Measurements from ENCODE around the gene WFDC1. TPM values are rescaled to one million over a fixed set of nuclear protein-coding genes. Genes with fewer than 3 reads are reported as not detected.

WFDC1 gene
- total and polyA plus RNA-seq, 4 donors = 6.5 to 14.8 (median 11.4) TPM

DNA sequence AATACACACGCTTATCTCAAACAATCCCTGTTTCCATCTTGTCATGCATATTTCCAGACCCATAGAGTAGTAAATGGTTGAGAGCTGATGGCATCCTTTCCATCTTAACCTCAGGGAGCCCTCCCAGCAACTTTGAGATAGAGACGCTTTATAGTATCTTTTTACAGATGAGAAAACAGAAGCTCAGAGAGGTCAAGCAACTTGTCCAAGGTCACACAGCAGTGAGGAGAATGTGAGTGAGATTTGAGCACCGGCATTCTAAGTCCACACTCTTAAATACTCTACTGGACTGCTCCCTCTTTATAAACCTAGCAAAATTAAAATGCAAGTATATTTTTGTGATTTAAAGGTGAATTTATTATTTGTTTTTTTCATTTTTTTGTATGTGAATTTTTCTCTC, 35.0 kb upstream of the WFDC1 start:
- H3K9ac ChIP-seq (ENCODE audit: insufficient read depth in 1 of 2, low read length in 2 of 2) = no peak overlapping the region
- TF ChIP-seq CTCF (IDR thresholded peaks at IDR 0.05; ENCODE audit: control extremely low read depth, extremely low read depth) = no peak
- H3K9me3 ChIP-seq (ENCODE audit: control insufficient read depth in 4 of 4, insufficient read depth in 3 of 4, low read length in 3 of 4) = peaks cover 0 to 9% (median 3%) of the 10 kb centered on the region in 4 donors
- H3K36me3 ChIP-seq (ENCODE audit: control insufficient read depth in 4 of 4, insufficient read depth in 4 of 4, low read length in 4 of 4) = no peaks in the 10 kb centered on the region
- H3K27ac ChIP-seq (ENCODE audit: low read depth in 1 of 2, low read length in 1 of 2) = no peak overlapping the region
- no peak overlapping the region for H3K4me3 ChIP-seq
- ATAC-seq (ENCODE audit: insufficient read depth, low FRiP score) (no peak), DNase-seq (no peak)
- WGBS, 2 donors = 92% methylated on average over 3 of the region's 3 CpGs
- H3K4me1 ChIP-seq (ENCODE audit: control insufficient read depth in 5 of 5, insufficient read depth in 5 of 5, low read length in 5 of 5) = no peaks in the 10 kb centered on the region
- H3K27me3 ChIP-seq (ENCODE audit: control insufficient read depth in 3 of 3, insufficient read depth in 3 of 3, low read length in 2 of 3) = peaks cover 0 to 2% (median 0%) of the 10 kb centered on the region in 3 donors

DNA sequence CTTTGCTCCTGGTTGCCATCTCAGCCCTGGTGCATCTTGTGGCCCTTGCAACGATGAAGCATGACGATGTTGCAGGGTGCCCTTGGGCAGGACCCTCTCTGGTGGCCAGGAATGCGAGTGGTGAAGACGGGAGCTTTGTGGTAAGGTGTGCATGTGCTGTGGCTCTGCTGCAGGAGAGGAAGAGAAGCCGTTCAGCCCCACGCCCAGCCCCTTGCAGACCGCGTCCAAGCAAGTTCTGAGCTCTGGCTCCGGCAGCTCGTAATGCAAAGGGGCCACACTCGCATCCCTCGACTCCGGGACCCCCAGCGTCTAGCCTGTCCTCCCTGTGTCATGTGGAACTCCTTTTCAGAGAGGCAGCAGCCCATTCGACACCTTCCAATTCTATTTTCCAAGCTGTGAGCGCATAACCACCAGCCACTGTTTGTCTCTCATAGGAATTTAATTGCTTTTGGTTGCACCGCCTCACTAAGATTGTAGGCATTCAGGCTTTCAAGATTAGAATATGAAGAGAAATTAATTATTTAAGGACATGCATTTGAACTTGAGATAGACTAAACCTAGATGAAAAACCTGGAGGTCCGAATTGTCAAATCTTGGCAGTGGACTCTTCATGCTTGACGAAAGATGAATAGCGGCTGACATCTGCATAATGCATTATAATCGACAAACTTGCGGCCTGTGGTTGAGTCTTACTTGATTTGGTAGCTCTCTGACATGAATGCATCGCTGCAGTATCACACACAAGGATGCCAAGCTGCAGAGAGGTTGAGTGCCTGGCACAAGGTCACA, 33.7 kb upstream of the WFDC1 start:
- no peak overlapping the region for H3K9ac ChIP-seq (ENCODE audit: insufficient read depth in 1 of 2, low read length in 2 of 2)
- no peak for ATAC-seq (ENCODE audit: insufficient read depth, low FRiP score)
- no peak overlapping the region for H3K27ac ChIP-seq (ENCODE audit: low read depth in 1 of 2, low read length in 1 of 2)
- WGBS, 2 donors = 83 to 88% methylated on average over 23 of the region's 23 CpGs
- H3K36me3 ChIP-seq (ENCODE audit: control insufficient read depth in 4 of 4, insufficient read depth in 4 of 4, low read length in 4 of 4) = no peaks in the 10 kb centered on the region
- H3K4me3 ChIP-seq = no peak overlapping the region
- DNase-seq = no peak
- H3K27me3 ChIP-seq (ENCODE audit: control insufficient read depth in 3 of 3, insufficient read depth in 3 of 3, low read length in 2 of 3) = peaks cover 0 to 2% (median 0%) of the 10 kb centered on the region in 3 donors
- H3K9me3 ChIP-seq (ENCODE audit: control insufficient read depth in 4 of 4, insufficient read depth in 3 of 4, low read length in 3 of 4) = peaks cover 0 to 5% (median 1%) of the 10 kb centered on the region in 4 donors
- H3K4me1 ChIP-seq (ENCODE audit: control insufficient read depth in 5 of 5, insufficient read depth in 5 of 5, low read length in 5 of 5) = no peaks in the 10 kb centered on the region
- no peak for TF ChIP-seq CTCF (IDR thresholded peaks at IDR 0.05; ENCODE audit: control extremely low read depth, extremely low read depth)

- Histone ChIP-seq H3K36me3 (ENCODE audit: control insufficient read depth in 4 of 4, insufficient read depth in 4 of 4, low read length in 4 of 4) (no peaks in the 10 kb centered on the region), H3K27me3 (ENCODE audit: control insufficient read depth in 3 of 3, insufficient read depth in 3 of 3, low read length in 2 of 3) (peaks cover 0 to under 1% (median 0%) of the 10 kb centered on the region in 3 donors), H3K9ac (ENCODE audit: insufficient read depth in 1 of 2, low read length in 2 of 2) (no peak overlapping the region), H3K27ac (ENCODE audit: low read depth in 1 of 2, low read length in 1 of 2) (no peak overlapping the region), H3K4me1 (ENCODE audit: control insufficient read depth in 5 of 5, insufficient read depth in 5 of 5, low read length in 5 of 5) (no peaks in the 10 kb centered on the region), H3K4me3 (no peak overlapping the region), H3K9me3 (ENCODE audit: control insufficient read depth in 4 of 4, insufficient read depth in 3 of 4, low read length in 3 of 4) (peaks cover 0 to 5% (median 1%) of the 10 kb centered on the region in 4 donors)
- WGBS, 2 donors = 86 to 88% methylated on average over 4 of the region's 4 CpGs
- TF ChIP-seq CTCF (IDR thresholded peaks at IDR 0.05; ENCODE audit: control extremely low read depth, extremely low read depth) = no peak
- no peak for DNase-seq
- no peak for ATAC-seq (ENCODE audit: insufficient read depth, low FRiP score)
These were observed 32.6 kb upstream of the WFDC1 start for GRCh38 chr16:84262031-84262430.
